SHP77 treated with DMSO at 0.1 percent for 48 hours (cell line): ENCODE results near the gene STX1A.

Source experiments
- DNase-seq: peaks from one replicate; lab custom pipeline; 2025; lab: John Stamatoyannopoulos, UW

STX1A gene

DNA sequence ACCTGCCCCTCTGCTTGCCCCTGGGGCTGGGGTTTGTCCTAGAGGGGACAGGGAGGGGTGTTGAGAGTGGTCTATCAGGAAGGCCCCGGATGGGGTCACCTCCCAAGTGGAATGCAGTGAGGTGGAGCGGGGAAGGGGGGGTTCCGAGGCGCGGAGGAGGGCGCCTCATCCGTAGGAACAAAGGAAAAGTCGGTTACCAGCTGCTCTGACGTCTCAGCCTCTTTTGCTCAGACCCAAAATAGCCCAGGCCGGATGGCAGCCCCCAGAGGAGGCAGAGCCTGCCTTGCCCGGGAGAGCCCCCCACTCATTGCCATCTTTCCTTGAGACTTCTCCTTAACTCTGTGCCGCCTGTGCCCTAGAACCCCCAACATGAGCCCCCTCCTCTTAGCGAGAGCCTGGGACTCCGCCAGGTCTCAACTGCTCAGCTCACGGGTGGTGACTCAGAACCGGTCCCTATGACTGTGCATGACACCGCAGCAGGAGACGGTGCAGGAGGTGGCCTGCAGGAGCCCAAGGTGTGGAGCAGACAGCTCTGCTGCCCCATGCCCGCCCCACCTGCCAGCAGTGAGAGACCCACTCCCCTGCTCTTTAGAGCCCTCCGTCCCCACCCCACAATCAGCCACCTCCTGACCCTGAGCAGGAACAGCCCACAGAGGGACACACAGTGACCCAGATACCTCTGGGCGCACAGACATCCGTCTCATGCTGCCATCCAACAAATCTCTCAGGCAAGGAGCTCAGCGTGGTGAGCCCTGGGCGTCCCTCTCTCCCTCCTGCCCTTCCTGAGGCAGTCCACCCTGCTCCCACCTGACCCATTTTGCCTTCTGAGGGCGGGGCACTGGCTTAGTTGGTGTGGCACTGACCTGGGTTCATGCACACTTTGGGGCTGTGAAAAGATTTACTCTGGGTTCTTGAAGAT is 13.1 kb downstream of the STX1A start:
- DNase-seq = no peak

DNA sequence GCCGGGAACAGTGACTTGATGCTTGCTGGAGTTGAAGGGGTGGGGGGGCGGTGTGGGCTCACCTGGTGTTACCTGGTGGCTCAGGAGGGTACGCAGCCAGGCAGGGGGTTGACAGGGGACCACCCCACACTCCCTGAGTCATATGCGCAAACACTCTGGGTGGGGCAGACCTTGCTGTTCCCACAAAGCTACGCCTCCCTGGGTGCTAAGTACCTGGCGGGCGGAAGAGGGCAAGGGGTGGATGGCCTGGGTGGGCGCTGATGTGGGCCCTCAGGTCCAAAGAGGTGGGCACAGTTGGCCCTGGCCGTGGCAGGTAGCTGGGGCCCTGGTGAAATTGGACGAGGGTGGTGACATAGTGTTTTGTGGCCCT is 13.9 kb downstream of the STX1A start:
- DNase-seq = no peak

DNA sequence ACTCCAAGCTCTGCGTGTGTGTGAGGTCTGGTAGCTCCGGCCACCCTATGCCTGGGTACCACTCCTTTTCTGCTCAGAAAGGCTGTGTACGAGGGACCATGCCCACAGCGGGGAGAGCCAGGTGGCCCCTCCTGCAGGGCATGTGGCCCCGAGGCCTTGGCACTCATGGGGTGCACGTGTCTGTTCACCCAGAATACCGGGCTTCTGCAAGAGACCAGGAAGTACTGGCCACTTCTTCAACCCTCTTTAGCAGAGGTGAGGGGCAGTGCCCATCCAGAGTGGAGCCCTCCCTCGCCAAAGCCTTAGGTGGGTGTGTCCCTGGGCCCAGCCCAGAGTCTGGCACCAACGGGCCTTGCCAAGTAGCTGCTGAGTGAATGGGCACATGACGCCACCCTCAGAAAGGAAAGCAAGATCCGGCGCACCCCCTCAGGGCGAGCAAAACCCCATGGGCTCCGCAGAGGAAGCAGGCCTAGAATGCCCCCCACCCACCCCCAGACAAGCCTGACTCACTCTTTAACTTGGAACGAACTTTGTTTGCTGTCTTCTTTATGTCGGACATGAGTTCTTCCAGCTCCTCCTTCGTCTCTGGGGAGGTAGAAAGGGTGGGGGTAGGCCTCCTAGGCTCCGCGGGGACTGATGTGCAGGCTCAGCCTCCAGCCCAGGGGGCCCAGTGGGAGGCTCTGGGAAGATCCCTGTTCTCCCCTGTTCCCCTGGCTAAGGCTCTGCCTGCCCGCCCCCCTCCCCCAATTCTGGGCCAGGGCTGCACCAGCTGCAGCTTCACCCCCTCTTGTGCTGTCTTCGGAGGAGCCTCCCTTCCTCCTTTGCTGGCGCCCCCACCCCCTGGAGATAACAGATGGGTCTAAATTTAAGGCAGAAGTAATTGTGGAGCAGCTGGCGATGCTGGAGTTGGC is 14.6 kb downstream of the STX1A start:
- DNase-seq = no peak

DNA sequence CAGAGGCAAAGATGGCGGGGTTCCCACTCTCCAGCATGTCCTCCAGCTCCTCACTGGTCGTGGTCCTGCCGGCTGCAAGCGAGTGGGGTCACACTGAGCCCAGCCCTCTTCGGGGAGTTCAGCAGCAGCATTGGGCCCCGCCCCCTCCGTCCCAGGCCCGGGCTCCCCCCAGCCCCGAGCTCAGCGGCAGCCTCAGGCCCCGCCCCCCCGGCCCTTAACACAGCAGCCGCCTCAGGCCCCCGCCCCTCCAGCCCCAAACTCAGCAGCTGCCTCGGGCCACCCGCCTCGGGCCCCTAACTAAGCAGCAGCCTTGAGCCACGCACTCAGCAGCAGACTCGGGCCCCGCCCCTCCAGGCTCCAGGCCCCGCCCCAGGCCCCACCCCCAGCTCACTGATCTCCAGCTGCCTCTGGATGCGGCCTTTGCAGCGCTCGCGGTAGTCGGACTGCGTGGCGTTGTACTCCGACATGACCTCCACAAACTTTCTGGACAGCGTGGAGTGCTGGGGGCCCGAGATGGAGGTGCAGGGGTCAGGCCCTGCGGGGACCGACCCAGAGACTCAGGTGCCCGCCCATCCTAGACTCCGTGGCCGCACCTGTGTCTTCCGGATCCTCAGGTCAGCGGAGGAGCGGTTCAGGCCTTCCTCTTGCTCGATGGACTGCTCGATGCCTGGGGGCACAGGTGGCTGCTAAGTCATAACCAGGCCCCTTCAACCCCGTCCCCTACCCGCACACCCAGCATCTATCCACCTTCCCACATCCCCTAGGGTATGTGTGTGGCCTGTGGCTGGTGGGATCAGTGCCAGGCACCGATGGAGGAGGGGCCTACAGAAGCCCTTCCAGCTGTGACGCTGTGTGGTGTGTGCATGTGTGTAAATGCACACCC is 15.5 kb downstream of the STX1A start:
- DNase-seq = no peak

DNA sequence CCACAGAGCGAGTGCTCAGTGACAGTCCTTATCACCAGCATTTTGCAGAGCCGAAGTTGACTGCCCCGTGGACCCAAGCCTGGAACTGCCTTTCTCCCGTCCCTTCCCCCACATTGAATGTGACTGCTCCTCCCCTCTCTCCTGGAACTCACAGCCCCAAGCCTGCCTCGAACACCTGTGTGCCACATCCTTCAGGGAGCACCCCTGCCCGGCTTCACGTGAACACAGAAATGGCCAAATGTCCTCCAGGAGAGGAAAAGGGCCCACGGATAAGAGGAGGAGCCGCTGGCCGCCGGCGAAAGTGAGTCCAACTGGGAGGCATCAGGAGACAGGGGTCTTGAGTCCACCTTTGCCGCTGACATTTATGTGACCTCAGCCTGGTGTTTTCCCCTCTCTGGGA is 16.2 kb downstream of the STX1A start:
- DNase-seq = no peak

DNA sequence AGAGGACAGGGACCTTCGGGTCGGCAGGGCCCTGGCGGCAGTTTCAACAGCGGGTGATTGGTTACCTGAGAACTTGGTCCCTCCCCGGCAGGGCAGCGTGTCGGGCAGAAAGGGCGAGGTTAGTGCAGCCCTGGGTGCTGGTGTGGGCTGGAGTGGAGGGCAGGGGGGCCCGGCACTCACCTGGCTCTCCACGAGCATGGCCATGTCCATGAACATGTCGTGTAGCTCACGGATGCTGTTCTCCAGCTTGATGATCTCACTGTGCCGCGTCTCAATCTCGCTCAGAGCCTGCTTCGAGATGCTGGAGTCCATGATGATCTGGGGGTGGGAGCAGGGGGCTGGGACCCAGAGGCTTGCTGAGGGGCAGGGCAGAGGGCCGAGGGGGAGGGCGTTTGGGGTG is 16.8 kb downstream of the STX1A start:
- no peak for DNase-seq

DNA sequence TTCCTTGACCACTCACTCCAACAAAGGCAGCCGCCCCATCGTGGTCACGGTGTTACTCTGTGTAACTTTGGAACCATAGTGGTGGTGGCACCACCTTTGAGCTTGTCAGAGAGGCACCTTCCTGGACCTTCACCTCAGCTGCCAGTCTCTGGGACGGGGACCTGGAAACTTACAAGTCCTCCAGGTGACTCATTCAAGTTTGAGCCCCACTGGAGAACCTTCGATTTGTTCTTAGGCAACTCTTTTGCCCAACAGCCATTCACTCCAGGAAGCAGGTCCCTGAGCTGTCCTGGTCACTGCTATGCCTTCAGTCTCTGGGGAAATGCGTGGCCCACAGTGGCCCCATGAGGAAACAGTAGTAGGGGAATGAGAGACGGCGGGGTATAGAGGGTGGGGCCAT is 17.2 kb downstream of the STX1A start:
- no peak for DNase-seq

DNA sequence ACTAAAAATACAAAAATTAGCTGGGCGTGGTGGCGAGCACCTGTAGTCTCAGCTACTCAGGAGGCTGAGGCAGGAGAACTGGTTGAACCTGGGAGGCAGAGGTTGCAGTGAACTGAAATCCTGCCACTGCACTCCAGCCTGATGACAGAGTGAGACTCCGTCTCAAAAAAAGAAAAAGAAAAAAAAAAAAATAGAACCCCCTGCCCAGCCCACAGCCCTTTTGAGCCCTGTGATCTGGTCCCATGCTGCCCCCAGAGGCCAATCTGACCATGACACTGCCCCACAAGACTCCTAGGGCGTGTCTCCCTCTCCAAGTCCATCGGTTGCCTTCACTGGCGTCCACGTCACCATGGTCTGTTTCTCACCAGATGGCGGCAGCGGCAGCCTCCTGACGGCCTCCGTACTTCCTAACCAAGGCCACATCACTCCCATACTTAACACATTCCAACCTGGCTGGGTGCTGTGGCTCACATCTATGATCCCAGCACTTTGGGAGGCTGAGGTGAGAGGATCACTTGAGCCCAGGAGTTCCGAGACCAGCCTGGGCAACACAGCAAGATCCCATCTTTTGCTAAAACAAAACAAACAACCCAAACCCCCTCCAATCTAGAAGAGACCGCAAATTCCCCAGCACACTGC is 18.0 kb downstream of the STX1A start:
- no peak for DNase-seq

DNA sequence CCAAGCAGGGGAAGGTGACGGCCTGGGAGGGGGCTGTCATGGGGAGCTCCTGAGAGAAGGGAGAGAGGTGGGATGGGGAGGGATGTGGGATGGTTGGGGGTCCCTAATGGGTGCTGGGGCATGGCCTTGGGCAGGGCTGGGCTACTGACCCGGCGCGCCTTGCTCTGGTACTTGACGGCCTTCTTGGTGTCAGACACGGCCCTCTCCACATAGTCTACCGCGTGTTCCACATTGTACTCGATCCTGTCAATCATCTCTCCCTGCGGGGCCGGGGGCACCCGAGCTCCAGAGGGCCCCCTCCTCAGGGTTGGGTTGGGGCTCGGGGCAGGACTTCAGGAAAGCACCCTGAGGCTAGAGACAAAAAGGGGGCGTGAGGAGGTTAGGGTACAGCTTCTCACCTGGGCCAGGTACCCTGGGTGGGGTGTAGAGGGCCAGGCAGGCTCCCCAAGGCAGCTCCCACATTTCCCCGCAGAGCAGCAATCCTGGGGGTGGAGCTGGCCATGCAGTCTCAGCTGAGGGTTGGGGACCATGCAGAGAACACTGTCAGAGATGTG is 18.8 kb downstream of the STX1A start:
- no peak for DNase-seq

DNA sequence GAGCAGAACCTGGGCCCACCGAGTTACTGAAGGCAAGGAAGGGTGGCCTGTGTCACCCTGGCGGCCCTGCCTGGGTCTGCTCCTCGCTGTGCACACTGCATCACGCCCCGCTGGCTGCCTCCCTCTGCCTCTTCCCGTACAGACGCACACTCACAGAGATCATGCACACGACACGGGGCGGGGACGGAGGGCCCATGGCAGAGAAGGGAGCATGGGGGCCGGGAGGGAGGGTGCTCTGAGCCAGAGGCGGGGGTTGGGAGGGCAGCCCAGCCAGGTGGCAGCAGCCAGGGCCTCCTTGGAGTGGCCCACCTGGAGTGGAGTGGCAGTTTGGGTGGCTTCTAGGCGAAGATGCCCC is 19.4 kb downstream of the STX1A start:
- DNase-seq = no peak

DNA sequence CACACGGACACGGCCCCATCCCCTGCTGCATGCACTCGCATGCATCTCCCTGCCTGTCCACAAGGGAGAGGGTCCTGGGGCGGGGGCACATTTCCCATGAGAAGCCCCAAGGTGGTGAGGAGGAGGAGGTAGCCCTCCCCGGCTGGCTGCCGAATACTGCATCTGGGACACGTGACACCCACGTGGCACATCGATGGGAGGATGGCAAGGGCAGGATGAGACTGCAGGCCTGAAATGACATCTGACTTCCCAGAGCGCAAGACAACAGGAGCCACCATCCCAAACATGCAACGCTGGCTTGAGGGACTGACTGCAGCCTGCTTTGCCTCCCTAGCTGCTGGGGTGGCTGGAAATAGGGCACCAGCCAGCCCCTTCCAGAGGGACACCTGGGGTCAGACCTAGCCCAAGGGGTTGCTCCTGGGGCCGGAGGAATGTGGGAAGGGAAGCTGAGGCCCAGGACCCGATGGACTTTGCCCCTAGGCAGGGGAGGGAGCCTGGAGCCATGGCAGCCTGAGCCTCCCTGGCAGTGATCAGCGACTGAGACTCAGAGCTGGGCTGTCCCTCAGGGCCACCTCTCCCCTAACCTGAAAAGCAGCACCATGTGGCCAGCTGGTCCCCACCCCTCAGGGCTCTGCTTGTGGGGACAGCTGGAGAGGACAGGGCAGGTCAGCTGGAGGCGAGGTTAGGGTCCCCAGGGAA is 19.9 kb downstream of the STX1A start:
- no peak for DNase-seq

DNA sequence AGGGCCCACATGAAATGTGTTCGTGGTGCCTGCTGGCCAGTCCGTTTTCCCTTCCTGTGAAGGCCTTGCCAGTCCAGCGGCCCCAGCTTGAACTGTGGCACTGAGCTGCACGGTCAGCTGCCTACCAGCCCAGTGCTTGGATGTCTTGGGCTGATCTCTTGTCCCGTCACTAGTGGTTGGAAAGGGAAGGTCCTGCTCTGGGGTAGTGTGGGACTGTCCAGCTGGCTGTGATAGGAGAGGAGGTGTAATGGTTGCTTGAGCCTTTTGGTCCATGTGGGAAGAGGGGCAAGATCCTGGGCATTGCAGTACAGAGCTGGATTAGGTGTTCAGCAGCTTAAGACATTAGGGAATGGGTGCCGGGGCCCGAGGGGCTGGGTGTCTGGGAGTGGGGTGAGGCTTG is 21.1 kb downstream of the STX1A start:
- no peak for DNase-seq

DNA sequence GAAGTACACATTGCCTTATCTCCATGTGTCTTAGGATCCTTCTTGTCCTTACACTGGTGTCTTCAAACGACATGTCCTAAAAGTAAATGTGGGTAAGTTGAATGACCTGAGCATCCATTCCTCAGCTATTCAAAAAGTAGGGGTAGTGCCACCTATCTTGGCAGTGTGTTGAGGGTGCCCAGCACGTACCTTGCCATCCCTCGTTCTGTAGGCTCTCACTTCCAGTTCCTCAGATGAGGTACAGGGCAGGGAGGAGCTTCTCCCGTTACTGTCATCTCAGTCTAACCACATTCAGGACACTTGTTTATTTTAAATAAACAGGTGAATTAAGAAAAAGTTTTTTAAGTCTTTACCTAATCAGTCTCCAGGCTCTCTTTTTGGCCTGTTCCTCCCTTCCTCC is 23.1 kb downstream of the STX1A start:
- no peak for DNase-seq

DNA sequence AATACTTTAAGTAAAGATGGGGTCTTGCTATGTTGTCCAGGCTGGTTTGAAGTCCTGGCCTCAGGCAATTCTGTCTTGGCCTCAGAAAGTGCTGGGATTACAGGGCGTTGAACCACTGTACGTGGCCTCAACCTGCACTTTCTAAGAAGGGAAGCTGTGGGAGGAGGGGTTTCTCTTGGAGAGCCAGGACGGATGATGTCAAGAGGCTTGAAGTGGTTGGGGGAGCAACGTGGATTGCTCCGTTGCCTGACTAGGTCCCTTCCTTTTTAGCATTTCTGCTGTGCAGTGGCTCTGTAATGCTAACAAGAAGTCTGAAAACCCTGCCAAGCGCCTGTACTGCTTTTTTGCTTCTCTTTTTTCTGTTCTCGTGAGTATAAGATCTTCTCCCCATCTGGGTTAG is 28.8 kb downstream of the STX1A start:
- DNase-seq = no peak

DNA sequence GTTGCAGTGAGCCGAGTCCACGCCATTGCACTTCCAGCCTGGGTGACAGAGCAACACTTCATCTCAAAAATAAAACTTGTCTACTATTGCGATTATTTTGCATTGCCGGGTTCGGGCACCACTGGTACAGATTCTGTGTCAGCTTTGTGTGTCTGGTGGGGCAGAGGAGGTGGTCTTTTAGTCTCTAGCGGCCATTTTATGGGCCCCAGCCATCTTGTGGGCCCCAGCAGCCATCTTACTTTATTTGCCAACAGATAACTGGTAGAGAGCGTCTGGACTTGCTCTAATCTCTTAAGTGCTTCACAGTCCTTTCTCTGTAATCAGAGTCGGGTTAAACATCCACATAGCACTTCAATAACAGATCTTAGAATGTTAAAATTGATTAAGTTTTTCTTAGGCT is 31.2 kb downstream of the STX1A start:
- no peak for DNase-seq

DNA sequence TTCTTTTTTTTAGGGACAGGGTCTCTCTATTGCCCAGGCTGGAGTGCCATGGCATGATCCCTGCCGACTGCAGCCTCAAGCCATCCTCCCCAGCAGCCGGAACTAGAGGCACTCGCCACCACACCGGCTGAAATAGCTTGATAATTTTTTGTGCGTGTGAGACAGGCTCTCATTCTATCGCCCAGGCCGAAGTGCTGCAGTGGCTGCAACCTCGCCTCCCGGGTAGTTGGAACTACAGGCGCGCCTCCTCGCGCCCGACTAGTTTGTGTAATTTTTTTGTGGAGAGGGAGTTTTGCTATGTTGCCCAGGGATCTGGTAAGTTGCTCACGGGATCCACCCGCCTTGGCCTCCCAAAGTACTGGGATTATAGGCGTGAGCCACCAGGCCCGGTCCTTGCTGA is 34.2 kb downstream of the STX1A start:
- DNase-seq = no peak

DNA sequence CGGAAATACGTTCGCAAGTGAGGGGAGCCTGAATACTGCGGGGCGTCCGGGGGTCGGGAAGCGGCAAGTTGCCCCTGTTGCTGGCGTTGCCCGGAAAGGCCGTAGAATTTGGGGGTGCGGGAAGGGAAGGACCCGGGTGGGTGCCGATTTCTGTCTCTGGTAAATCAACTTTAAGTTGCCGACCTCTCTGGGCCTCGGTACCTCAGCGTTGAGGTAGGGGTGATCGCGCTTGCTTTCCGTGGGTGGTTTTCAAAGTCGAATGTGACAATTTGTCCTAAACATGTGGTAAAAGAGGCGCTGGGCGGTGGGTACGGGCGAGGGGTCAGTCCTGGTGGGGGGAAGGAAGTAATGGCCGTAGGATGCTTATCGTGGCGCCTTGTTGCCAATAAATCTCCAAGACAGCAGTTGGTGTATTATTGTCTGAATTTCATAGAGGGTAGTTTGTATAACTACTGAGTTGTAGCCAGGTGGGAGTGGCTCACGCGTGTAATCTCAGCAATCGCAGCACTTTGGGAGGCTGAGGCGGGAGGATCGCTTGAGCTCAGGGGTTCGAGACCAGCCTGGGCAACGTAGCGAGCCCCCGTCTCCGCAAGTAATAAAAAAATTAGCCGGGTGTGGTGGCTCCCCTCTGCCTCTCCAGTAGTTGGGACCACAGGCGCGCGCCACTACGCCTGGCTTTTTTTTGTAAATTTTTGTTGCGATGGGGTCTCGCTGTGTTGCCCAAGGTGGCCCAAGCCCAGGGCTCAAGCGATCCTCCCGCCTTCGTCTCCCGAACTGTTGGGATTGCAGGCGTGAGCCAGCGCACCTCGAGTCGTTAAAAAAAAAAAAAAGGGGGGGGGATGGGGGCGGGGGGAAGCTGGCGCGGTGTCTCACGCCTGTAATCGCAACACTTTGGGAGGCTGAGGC is 35.4 kb downstream of the STX1A start:
- DNase-seq = no peak

DNA sequence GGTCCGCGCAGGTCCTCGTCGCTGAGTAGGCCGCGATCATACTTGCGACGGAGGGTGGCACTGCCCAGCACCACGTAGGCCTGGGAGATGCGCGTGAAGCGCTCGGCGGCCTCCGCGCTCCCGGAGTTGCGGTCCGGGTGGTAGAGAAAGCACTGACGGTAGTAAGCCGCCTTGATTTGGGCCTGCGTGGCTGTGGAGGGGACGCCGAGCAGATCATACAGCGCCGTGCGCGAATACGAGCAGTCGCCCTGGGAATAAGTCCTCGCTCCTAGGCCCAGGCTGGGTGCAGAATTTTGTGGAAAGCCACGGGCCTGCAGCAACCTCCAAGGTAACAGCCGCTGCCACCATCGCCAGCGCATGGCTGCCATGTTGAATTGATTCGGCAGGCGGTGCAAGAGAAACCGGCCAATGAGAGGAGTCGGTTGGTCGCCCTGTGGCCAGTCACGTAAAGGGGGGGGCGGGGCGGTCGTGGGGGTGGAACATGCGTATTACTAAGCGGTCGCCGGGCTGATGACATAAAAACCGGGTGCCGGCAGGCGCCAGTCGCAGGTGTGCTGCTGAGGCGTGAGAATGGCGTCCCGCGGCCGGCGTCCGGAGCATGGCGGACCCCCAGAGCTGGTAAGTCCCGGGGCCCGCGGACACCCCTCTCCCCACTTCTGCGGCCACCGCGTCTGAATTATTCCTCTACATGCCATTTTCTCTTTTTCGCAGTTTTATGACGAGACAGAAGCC is 36.2 kb downstream of the STX1A start, which contains the start of the genes BUD23 and DNAJC30:
Gene BUD23, plus strand, starts transcription at position 542 of the 732 bp plus-strand sequence. Its CDS starts 29 bp downstream, at position 571.
Gene DNAJC30, minus strand, starts transcription at position 398 of the 732 bp plus-strand sequence. Its CDS starts 30 bp downstream, at position 368.
- peak; percentile 84 for DNase-seq

DNA sequence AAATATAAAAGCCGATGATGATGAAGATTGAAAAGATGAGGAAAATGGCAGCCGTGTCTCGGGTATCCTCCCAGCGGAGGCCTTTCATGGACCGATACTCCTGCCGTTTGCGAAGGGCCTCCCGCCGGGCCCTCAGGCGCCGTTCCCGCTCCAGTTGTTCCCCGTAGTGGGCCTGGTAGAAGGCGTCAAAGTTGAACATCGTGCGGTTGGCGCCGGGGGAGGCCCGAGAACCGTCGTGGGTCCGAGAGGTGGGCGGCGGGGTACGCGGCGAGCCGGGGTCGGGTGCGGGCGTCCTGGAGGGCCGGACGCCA is 36.8 kb downstream of the STX1A start:
- DNase-seq = no peak
